CD4-positive, alpha-beta T cell treated with Interleukin-10 for 1 hour (primary cell): Measurements from ENCODE around the gene GTPBP8.
A peak's percentile ranks its signal among the peaks of the same experiment; 100 is the strongest.

Experiments used
- DNase-seq: peaks from one replicate; pipeline ENCODE4 v3.0.0-alpha.2; 2020

The GTPBP8 gene

GRCh38 chr3:112990672-112991602, at the start of gene GTPBP8:
GTPBP8 (plus strand) TSS chr3:112990984; CDS start chr3:112991000, 16 bp downstream.
- DNase-seq = peak; percentile 89

GRCh38 chr3:112948346-112948838, 42.4 kb upstream of the GTPBP8 start:
- no peak for DNase-seq

GRCh38 chr3:112956351-112956750, 34.4 kb upstream of the GTPBP8 start:
- DNase-seq = no peak

- no peak for DNase-seq
Observed at GRCh38 chr3:112958811-112959560, 31.8 kb upstream of the GTPBP8 start.

GRCh38 chr3:112963683-112964082, 27.1 kb upstream of the GTPBP8 start:
- DNase-seq = no peak

- DNase-seq = no peak
Observed at GRCh38 chr3:112965656-112966055, 25.1 kb upstream of the GTPBP8 start.

GRCh38 chr3:112966633-112967032, 24.2 kb upstream of the GTPBP8 start:
- no peak for DNase-seq

GRCh38 chr3:112967425-112967824, 23.4 kb upstream of the GTPBP8 start:
- no peak for DNase-seq

- DNase-seq = no peak
Observed at GRCh38 chr3:112967828-112968227, 23.0 kb upstream of the GTPBP8 start.

- DNase-seq = no peak
Observed at GRCh38 chr3:112972158-112972557, 18.6 kb upstream of the GTPBP8 start.

- DNase-seq = peak; percentile 52
Observed at GRCh38 chr3:112973325-112974177, 17.2 kb upstream of the GTPBP8 start.

GRCh38 chr3:112974178-112974517, 16.6 kb upstream of the GTPBP8 start:
- DNase-seq = no peak

- DNase-seq = peak; percentile 44
Observed at GRCh38 chr3:112974894-112975293, 15.9 kb upstream of the GTPBP8 start, which contains the start of gene CD200R1. CD200R1 (minus strand) TSS chr3:112975103; CDS start chr3:112974857, 246 bp downstream.

- DNase-seq = no peak
Observed at GRCh38 chr3:112976001-112976400, 14.8 kb upstream of the GTPBP8 start.

GRCh38 chr3:112976953-112977352, 13.8 kb upstream of the GTPBP8 start:
- no peak for DNase-seq

- peak; percentile 75 for DNase-seq
Observed at GRCh38 chr3:112979244-112979832, 11.4 kb upstream of the GTPBP8 start.

GRCh38 chr3:112980080-112980479, 10.7 kb upstream of the GTPBP8 start:
- no peak for DNase-seq

GRCh38 chr3:112982710-112983109, 8.1 kb upstream of the GTPBP8 start:
- DNase-seq = no peak

- peak; percentile 54 for DNase-seq
Observed at GRCh38 chr3:112984485-112984884, 6.3 kb upstream of the GTPBP8 start.

GRCh38 chr3:112987710-112988334, 3.0 kb upstream of the GTPBP8 start:
- no peak for DNase-seq

- DNase-seq = no peak
Observed at GRCh38 chr3:112995800-112996199, 5.0 kb downstream of the GTPBP8 start.

GRCh38 chr3:113000691-113001090, 9.9 kb downstream of the GTPBP8 start:
- DNase-seq = peak; percentile 21
